Neural progenitor cell (in vitro differentiated cells): ENCODE measurements around the gene POGLUT2. TPM values are rescaled to one million over a fixed set of nuclear protein-coding genes. Genes with fewer than 3 reads are reported as not detected.

Experiments
- DNase-seq: peaks from one replicate; pipeline ENCODE4 v3.0.0-alpha.2; 2016; ENCODE audit warnings: low spot score
- H2AFZ ChIP-seq: fragments of 200-600 bp; sonication (generic); replicated peaks from 2 replicates; pipeline ENCODE4 v1.6.1; 2016; ENCODE audit warnings: antibody characterized with exemption
- H3F3A ChIP-seq: fragments of 200-600 bp; sonication (generic); 2 replicates; pipeline ENCODE4 v1.6.1; 2016; ENCODE audit warnings: antibody characterized with exemption, low read depth
- H3K27ac ChIP-seq: fragments of 200-600 bp; sonication (generic); 2 replicates; pipeline ENCODE4 v1.5.1; 2016; ENCODE audit warnings: mild to moderate bottlenecking
- H3K27me3 ChIP-seq: fragments of 200-600 bp; sonication (generic); 2 replicates; pipeline ENCODE4 v1.6.1; 2016; ENCODE audit warnings: mild to moderate bottlenecking, moderate library complexity
- H3K36me3 ChIP-seq: fragments of 200-600 bp; sonication (generic); 2 replicates; pipeline ENCODE4 v1.5.1; 2016
- H3K4me1 ChIP-seq: fragments of 200-600 bp; sonication (generic); 2 replicates; pipeline ENCODE4 v1.6.1; 2016; ENCODE audit warnings: mixed run types
- H3K4me2 ChIP-seq: fragments of 200-600 bp; sonication (generic); 2 replicates; pipeline ENCODE4 v1.6.1; 2016
- H3K4me3 ChIP-seq: fragments of 200-600 bp; sonication (generic); 2 replicates; pipeline ENCODE4 v1.5.1; 2016
- H3K79me2 ChIP-seq: fragments of 200-600 bp; sonication (generic); 2 replicates; pipeline ENCODE4 v1.6.1; 2016; ENCODE audit warnings: low read depth
- H3K9ac ChIP-seq: fragments of 200-600 bp; sonication (generic); 2 replicates; pipeline ENCODE4 v1.6.1; 2016
- H3K9me3 ChIP-seq: fragments of 200-600 bp; sonication (generic); 2 replicates; pipeline ENCODE4 v1.5.1; 2016; ENCODE audit warnings: low read depth
- H4K20me1 ChIP-seq: fragments of 200-600 bp; sonication (generic); 2 replicates; pipeline ENCODE4 v1.6.1; 2016; ENCODE audit warnings: low read depth
- H3K27ac Mint-ChIP-seq: 3 replicates; pipeline ENCODE4 v1.8.0; 2021; ENCODE audit warnings: mixed read lengths
- H3K27me3 Mint-ChIP-seq: 2 replicates; pipeline ENCODE4 v1.8.0; 2022; ENCODE audit warnings: low read depth, mild to moderate bottlenecking, inconsistent platforms, moderate library complexity, mixed read lengths; ENCODE audit not compliant: insufficient read depth
- H3K36me3 Mint-ChIP-seq: 3 replicates; pipeline ENCODE4 v1.8.0; 2021; ENCODE audit warnings: mixed read lengths
- H3K4me1 Mint-ChIP-seq: 3 replicates; pipeline ENCODE4 v1.8.0; 2021; ENCODE audit warnings: mixed read lengths
- H3K4me3 Mint-ChIP-seq: 3 replicates; pipeline ENCODE4 v1.8.0; 2021; ENCODE audit warnings: mild to moderate bottlenecking, moderate library complexity, mixed read lengths
- H3K9me3 Mint-ChIP-seq: 3 replicates; pipeline ENCODE4 v1.8.0; 2020; ENCODE audit warnings: mixed read lengths
- CTCF ChIP-seq: fragments of 200-600 bp; sonication (generic); IDR thresholded peaks from 2 replicates; pipeline ENCODE4 v1.5.1; 2017; ENCODE audit warnings: antibody characterized with exemption, mild to moderate bottlenecking
- EZH2 ChIP-seq: fragments of 200-600 bp; sonication (generic); IDR thresholded peaks from 2 replicates; pipeline ENCODE4 v1.6.1; 2017; ENCODE audit warnings: antibody characterized with exemption, mild to moderate bottlenecking, moderate library complexity
- EZH2phosphoT487 ChIP-seq: fragments of 200-600 bp; sonication (generic); IDR thresholded peaks from 2 replicates; pipeline ENCODE4 v1.6.1; 2017; ENCODE audit warnings: antibody characterized with exemption
- total RNA-seq: library from RNA; depleted of rRNA; stranded (reverse); fragments of >200 nt; gene quantifications from 2 replicates; pipeline ENCODE4 v1.2.3, GENCODE V29; 2015; ENCODE audit warnings: low replicate concordance

The POGLUT2 gene
- total RNA-seq, 1 donor from 2014 or later = 33.5 TPM

GRCh38 chr13:102814793-102815192 is 16.0 kb upstream of the POGLUT2 start:
- no peaks in the 10 kb centered on the region for H3K4me1 ChIP-seq
- H2AFZ ChIP-seq = no peak overlapping the region
- no peaks in the 10 kb centered on the region for H4K20me1 ChIP-seq
- no peak overlapping the region for H3K9ac ChIP-seq
- Mint-ChIP-seq H3K4me1 (peaks cover 8% of the 10 kb centered on the region), H3K27me3 (peaks cover 3% of the 10 kb centered on the region), H3K36me3 (peaks cover 23% of the 10 kb centered on the region), H3K4me3 (no peak overlapping the region), H3K27ac (no peak overlapping the region), H3K9me3 (peaks cover 14% of the 10 kb centered on the region)
- H3K36me3 ChIP-seq = peaks cover 5% of the 10 kb centered on the region
- H3K9me3 ChIP-seq = no peaks in the 10 kb centered on the region
- no peak for TF ChIP-seq CTCF
- no peak for TF ChIP-seq EZH2
- no peak for TF ChIP-seq EZH2phosphoT487
- H3K27ac ChIP-seq = no peak overlapping the region
- no peak overlapping the region for H3K4me2 ChIP-seq
- no peak overlapping the region for H3K4me3 ChIP-seq
- DNase-seq = no peak
- no peaks in the 10 kb centered on the region for H3K79me2 ChIP-seq
- no peaks in the 10 kb centered on the region for H3F3A ChIP-seq
- no peaks in the 10 kb centered on the region for H3K27me3 ChIP-seq

GRCh38 chr13:102814025-102814607 is 15.3 kb upstream of the POGLUT2 start:
- no peak overlapping the region for H3K27ac Mint-ChIP-seq

DNA sequence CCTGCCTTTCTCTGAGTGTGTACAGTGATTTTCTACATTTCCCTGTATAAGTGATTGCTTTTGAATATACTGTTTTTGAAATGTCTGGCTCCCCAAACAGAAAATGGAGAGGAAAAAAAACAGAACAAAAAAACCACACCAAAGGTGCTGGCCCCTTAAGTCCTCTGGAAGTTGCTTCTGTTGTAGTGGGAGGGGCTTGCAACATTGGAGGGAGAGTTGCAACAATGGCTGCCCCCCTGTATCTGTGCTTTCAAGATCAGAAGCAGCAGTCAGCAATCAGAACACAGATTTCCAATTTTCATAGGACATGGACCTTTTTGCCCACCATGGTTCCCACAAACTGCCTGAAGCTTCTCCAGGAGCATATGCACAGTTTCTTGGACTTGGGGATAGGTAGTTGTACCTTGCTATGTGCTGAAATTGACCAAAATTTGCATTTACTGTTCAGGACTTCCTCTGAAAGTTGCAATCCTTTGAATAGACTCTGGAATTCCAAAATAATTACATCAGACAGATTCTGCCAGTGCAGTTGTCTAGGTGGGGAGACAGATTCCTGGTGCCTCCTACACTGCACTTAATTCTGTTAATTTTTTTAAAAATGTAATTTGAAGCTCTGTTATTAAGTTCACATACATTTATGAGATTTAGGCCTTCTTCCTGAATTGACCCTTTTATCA is 14.0 kb upstream of the POGLUT2 start:
- Mint-ChIP-seq H3K4me1 (peaks cover 8% of the 10 kb centered on the region), H3K9me3 (peaks cover 14% of the 10 kb centered on the region), H3K27ac (peak overlapping the region; percentile 57), H3K27me3 (peaks cover 3% of the 10 kb centered on the region), H3K4me3 (no peak overlapping the region), H3K36me3 (peaks cover 23% of the 10 kb centered on the region)
- no peaks in the 10 kb centered on the region for H3F3A ChIP-seq
- no peak overlapping the region for H3K27ac ChIP-seq
- no peaks in the 10 kb centered on the region for H3K27me3 ChIP-seq
- peaks cover 5% of the 10 kb centered on the region for H3K36me3 ChIP-seq
- no peaks in the 10 kb centered on the region for H3K4me1 ChIP-seq
- no peaks in the 10 kb centered on the region for H3K9me3 ChIP-seq
- no peak overlapping the region for H3K4me2 ChIP-seq
- H4K20me1 ChIP-seq = no peaks in the 10 kb centered on the region
- H3K4me3 ChIP-seq = no peak overlapping the region
- no peak overlapping the region for H3K9ac ChIP-seq
- DNase-seq = peak; percentile 8
- H3K79me2 ChIP-seq = no peaks in the 10 kb centered on the region
- no peak for TF ChIP-seq EZH2phosphoT487
- TF ChIP-seq EZH2 = no peak
- TF ChIP-seq CTCF = no peak
- no peak overlapping the region for H2AFZ ChIP-seq

More at GRCh38 chr13:102814025-102814607, 15.3 kb upstream of the POGLUT2 start:
- no peak for DNase-seq
- no peaks in the 10 kb centered on the region for H3K9me3 ChIP-seq
- H3K4me2 ChIP-seq = no peak overlapping the region
- no peaks in the 10 kb centered on the region for H3F3A ChIP-seq
- Mint-ChIP-seq H3K9me3 (peaks cover 14% of the 10 kb centered on the region), H3K4me3 (no peak overlapping the region), H3K36me3 (peaks cover 22% of the 10 kb centered on the region), H3K4me1 (peaks cover 8% of the 10 kb centered on the region), H3K27me3 (peaks cover 3% of the 10 kb centered on the region)
- H3K9ac ChIP-seq = no peak overlapping the region
- TF ChIP-seq EZH2phosphoT487 (no peak), EZH2 (no peak)
- H3K79me2 ChIP-seq = no peaks in the 10 kb centered on the region
- H2AFZ ChIP-seq = no peak overlapping the region
- H3K4me3 ChIP-seq = no peak overlapping the region
- peaks cover 5% of the 10 kb centered on the region for H3K36me3 ChIP-seq
- H4K20me1 ChIP-seq = no peaks in the 10 kb centered on the region
- H3K4me1 ChIP-seq = no peaks in the 10 kb centered on the region
- H3K27me3 ChIP-seq = no peaks in the 10 kb centered on the region
- H3K27ac ChIP-seq = no peak overlapping the region

GRCh38 chr13:102807699-102808098 is 8.9 kb upstream of the POGLUT2 start:
- Histone ChIP-seq H3K79me2 (no peaks in the 10 kb centered on the region), H2AFZ (no peak overlapping the region), H3K36me3 (peaks cover 5% of the 10 kb centered on the region), H3F3A (no peaks in the 10 kb centered on the region), H3K4me1 (no peaks in the 10 kb centered on the region), H3K4me3 (no peak overlapping the region), H3K9me3 (no peaks in the 10 kb centered on the region), H4K20me1 (no peaks in the 10 kb centered on the region), H3K4me2 (no peak overlapping the region), H3K9ac (no peak overlapping the region), H3K27ac (no peak overlapping the region), H3K27me3 (no peaks in the 10 kb centered on the region)
- peaks cover 14% of the 10 kb centered on the region for H3K9me3 Mint-ChIP-seq
- DNase-seq = no peak
- peaks cover 39% of the 10 kb centered on the region for H3K36me3 Mint-ChIP-seq
- H3K27ac Mint-ChIP-seq = no peak overlapping the region
- no peak for TF ChIP-seq CTCF
- no peak for TF ChIP-seq EZH2phosphoT487
- TF ChIP-seq EZH2 = no peak
- H3K4me1 Mint-ChIP-seq = peaks cover 3% of the 10 kb centered on the region
- no peak overlapping the region for H3K4me3 Mint-ChIP-seq
- no peaks in the 10 kb centered on the region for H3K27me3 Mint-ChIP-seq
